ENCODE measurements around the gene SLC25A46. TPM values are rescaled to one million over a fixed set of nuclear protein-coding genes. Genes with fewer than 3 reads are reported as not detected.

SLC25A46 gene
- total RNA-seq, 3 donors from 2014 or later, result 55.2 to 60.4 (median 55.3) TPM

DNA sequence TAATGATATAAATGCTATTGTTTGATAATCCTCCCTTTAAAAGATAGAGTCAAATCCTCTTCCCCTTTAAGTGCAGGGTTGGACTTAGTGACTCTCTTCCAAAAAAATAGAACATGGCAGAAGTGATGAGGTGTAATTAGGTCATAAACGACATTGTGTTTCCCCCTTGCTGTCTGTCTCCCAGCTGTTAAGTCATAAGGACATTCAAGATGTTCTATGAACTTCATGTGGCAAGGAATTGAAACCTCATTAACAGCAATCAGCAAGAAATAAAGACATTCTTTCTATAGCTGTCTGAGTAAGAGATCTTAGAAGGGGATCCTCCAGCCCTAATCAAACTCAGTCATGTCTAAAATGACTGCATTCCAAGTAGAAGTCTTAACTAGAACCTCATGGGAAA is 3.3 kb upstream of the SLC25A46 start:
- DNase-seq (no peak), ATAC-seq (no peak)
- Mint-ChIP-seq H3K36me3 (ENCODE audit: insufficient read depth) (no peaks in the 10 kb centered on the region), H3K4me1 (ENCODE audit: low read depth) (peaks cover 16% of the 10 kb centered on the region), H3K9me3 (no peaks in the 10 kb centered on the region), H3K27me3 (ENCODE audit: low read depth) (peaks cover 25% of the 10 kb centered on the region), H3K4me3 (no peak overlapping the region)

DNA sequence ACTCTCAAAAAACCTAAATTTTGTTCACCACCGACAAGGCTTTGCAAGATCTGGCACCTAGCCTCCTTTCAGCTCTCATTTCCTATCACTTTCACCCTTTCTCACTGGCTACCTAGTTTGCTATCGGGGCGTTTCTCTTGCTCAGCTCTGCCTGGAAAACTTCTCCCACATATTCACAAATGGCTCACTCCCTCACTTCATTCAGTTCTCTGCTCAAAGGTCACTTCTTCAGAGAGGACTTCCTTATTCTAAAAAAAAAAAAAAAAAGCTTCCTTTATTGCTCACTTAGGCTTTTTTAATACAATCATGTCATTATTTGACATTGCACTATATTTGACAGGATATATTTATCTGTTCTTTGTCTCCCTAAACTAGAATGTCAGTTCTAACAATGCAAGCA is 2.1 kb upstream of the SLC25A46 start:
- H3K4me3 Mint-ChIP-seq, result no peak overlapping the region
- H3K9me3 Mint-ChIP-seq, result no peaks in the 10 kb centered on the region
- ATAC-seq (no peak), DNase-seq (no peak)
- H3K27me3 Mint-ChIP-seq (ENCODE audit: low read depth), result peaks cover 24% of the 10 kb centered on the region
- peaks cover 26% of the 10 kb centered on the region for H3K4me1 Mint-ChIP-seq (ENCODE audit: low read depth)
- H3K36me3 Mint-ChIP-seq (ENCODE audit: insufficient read depth), result no peaks in the 10 kb centered on the region

GRCh38 chr5:110738503-110738811 is 350 bp upstream of the SLC25A46 start:
- no peaks in the 10 kb centered on the region for H3K9me3 Mint-ChIP-seq
- peaks cover 32% of the 10 kb centered on the region for H3K4me1 Mint-ChIP-seq (ENCODE audit: low read depth)
- H3K27me3 Mint-ChIP-seq (ENCODE audit: low read depth), result peaks cover 9% of the 10 kb centered on the region
- peak overlapping the region; percentile 91 for H3K4me3 Mint-ChIP-seq
- DNase-seq, result no peak
- peak; percentile 74 to 75 for ATAC-seq
- H3K36me3 Mint-ChIP-seq (ENCODE audit: insufficient read depth), result no peaks in the 10 kb centered on the region

GRCh38 chr5:110751902-110752762 is 13.3 kb downstream of the SLC25A46 start:
- H3K36me3 Mint-ChIP-seq (ENCODE audit: insufficient read depth), result peaks cover 30% of the 10 kb centered on the region
- peaks cover 35% of the 10 kb centered on the region for H3K4me1 Mint-ChIP-seq (ENCODE audit: low read depth)
- ATAC-seq, result peak; percentile 94 to 96
- peak; percentile 4 for DNase-seq
- H3K27me3 Mint-ChIP-seq (ENCODE audit: low read depth), result no peaks in the 10 kb centered on the region
- no peaks in the 10 kb centered on the region for H3K9me3 Mint-ChIP-seq
- peak overlapping the region; percentile 45 for H3K4me3 Mint-ChIP-seq

- no peaks in the 10 kb centered on the region for H3K27me3 Mint-ChIP-seq (ENCODE audit: low read depth)
- H3K4me1 Mint-ChIP-seq (ENCODE audit: low read depth), result peaks cover 35% of the 10 kb centered on the region
- ATAC-seq, result peak; percentile 33 to 66
- H3K9me3 Mint-ChIP-seq, result no peaks in the 10 kb centered on the region
- peak overlapping the region; percentile 45 for H3K4me3 Mint-ChIP-seq
- H3K36me3 Mint-ChIP-seq (ENCODE audit: insufficient read depth), result peaks cover 30% of the 10 kb centered on the region
- no peak for DNase-seq
Observed at GRCh38 chr5:110752953-110753352, 14.1 kb downstream of the SLC25A46 start.

DNA sequence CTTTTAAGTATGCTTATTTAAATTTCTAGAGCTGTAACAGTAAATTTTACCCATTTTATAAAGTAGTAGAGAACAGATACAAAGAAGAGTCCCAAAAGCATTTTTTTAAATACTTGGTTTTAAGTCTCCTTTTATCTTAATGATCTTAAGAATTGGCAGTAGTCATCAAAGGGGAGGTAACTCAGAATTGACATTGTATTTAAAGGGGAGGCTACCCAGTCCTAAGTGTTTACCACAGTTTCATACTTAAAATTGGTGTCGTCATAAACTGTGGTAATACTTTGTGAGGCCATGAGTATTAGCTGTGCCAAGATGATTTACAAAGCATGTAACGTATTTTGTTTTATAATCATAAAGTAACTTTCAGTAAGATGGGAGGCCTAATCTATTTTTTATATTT is 14.8 kb downstream of the SLC25A46 start:
- no peak for DNase-seq
- Mint-ChIP-seq H3K4me1 (ENCODE audit: low read depth) (peaks cover 35% of the 10 kb centered on the region), H3K9me3 (no peaks in the 10 kb centered on the region), H3K4me3 (no peak overlapping the region), H3K27me3 (ENCODE audit: low read depth) (no peaks in the 10 kb centered on the region), H3K36me3 (ENCODE audit: insufficient read depth) (peaks cover 32% of the 10 kb centered on the region)
- ATAC-seq, result no peak

DNA sequence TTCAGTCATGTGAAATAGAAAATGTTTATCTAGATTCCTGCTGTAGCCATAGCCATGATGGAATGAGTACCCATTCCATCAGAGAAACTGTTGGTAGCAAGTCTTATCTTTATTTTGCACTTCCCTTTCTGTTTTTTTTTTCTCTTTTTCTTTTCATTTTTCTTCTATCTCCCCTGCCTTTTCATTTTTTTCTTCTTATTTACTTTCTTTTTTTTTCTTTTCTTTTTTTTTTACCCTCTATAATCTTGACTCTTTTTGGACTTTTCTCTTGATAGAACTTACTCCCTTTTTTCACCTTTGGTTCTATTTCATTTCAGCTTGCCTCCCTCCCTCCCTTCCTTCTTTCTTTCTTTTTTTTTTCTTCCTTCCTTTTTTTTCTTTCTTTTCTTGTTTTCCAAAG is 15.4 kb downstream of the SLC25A46 start:
- Mint-ChIP-seq H3K27me3 (ENCODE audit: low read depth) (no peaks in the 10 kb centered on the region), H3K4me1 (ENCODE audit: low read depth) (peaks cover 35% of the 10 kb centered on the region), H3K4me3 (no peak overlapping the region), H3K36me3 (ENCODE audit: insufficient read depth) (peaks cover 28% of the 10 kb centered on the region), H3K9me3 (no peaks in the 10 kb centered on the region)
- ATAC-seq (no peak), DNase-seq (no peak)

GRCh38 chr5:110757118-110757729 is 18.4 kb downstream of the SLC25A46 start:
- Mint-ChIP-seq H3K4me3 (no peak overlapping the region), H3K9me3 (no peaks in the 10 kb centered on the region), H3K27me3 (ENCODE audit: low read depth) (no peaks in the 10 kb centered on the region), H3K36me3 (ENCODE audit: insufficient read depth) (peaks cover 25% of the 10 kb centered on the region), H3K4me1 (ENCODE audit: low read depth) (peaks cover 19% of the 10 kb centered on the region)
- DNase-seq, result no peak
- ATAC-seq, result no peak

DNA sequence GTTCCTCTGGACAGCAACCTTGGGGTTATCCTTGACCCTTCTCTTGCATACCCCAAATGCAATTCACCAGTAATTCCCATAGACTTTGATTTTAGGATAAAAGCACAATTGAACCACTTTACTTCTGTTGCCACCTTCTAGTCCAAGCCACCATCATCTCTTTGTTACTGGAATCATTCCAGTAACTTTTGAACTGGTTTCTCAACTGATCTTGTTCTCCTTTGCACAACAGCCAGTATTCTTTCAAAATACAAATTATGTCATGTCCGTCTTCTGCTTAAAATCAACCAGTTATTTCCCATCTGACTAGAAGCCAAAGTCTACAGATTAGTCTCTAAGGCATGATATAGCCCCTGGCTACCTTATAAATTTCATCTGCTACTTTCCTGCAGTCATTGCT is 21.4 kb downstream of the SLC25A46 start:
- no peak for ATAC-seq
- peaks cover 23% of the 10 kb centered on the region for H3K36me3 Mint-ChIP-seq (ENCODE audit: insufficient read depth)
- H3K4me3 Mint-ChIP-seq, result no peak overlapping the region
- H3K4me1 Mint-ChIP-seq (ENCODE audit: low read depth), result no peaks in the 10 kb centered on the region
- no peaks in the 10 kb centered on the region for H3K27me3 Mint-ChIP-seq (ENCODE audit: low read depth)
- DNase-seq, result no peak
- no peaks in the 10 kb centered on the region for H3K9me3 Mint-ChIP-seq

GRCh38 chr5:110768138-110768860 is 29.5 kb downstream of the SLC25A46 start:
- Mint-ChIP-seq H3K27me3 (ENCODE audit: low read depth) (peaks cover 5% of the 10 kb centered on the region), H3K9me3 (no peaks in the 10 kb centered on the region), H3K36me3 (ENCODE audit: insufficient read depth) (peaks cover 5% of the 10 kb centered on the region), H3K4me1 (ENCODE audit: low read depth) (no peaks in the 10 kb centered on the region), H3K4me3 (no peak overlapping the region)
- ATAC-seq (no peak), DNase-seq (no peak)

DNA sequence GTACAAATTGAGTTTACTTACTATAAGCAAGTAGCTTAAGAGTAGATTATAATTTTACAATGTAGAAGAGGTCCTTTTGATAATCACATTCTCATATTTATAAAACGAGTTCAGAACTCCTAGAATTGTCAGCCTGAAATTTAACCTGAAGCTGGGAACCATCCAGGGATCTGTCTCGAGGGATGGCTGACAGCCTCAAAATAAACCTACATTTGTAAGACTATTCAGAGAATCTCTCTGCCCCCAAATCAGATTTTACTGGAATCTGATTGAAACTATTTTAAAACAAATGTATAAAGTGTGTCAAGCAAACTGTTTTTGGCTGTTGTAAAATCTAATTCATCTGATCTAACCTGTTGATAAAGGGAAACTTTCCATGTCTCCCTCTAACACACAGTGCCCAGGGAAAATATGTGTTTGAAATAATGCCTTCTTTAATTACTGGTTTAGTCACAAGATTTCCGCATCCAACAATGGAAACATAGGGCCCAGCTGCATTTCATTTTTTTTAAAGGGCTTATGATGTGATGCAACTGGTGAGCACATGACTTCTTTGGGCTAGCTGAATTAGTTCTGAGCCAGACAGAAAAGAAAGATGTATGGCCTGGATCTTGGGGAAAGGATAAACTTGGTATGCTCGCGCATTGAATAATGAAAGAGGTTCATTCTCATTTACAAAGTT is 30.3 kb downstream of the SLC25A46 start:
- H3K36me3 Mint-ChIP-seq (ENCODE audit: insufficient read depth), result peaks cover 5% of the 10 kb centered on the region
- H3K4me1 Mint-ChIP-seq (ENCODE audit: low read depth), result no peaks in the 10 kb centered on the region
- no peak overlapping the region for H3K4me3 Mint-ChIP-seq
- ATAC-seq (no peak), DNase-seq (no peak)
- H3K9me3 Mint-ChIP-seq, result peaks cover under 1% of the 10 kb centered on the region
- H3K27me3 Mint-ChIP-seq (ENCODE audit: low read depth), result peaks cover 5% of the 10 kb centered on the region

DNA sequence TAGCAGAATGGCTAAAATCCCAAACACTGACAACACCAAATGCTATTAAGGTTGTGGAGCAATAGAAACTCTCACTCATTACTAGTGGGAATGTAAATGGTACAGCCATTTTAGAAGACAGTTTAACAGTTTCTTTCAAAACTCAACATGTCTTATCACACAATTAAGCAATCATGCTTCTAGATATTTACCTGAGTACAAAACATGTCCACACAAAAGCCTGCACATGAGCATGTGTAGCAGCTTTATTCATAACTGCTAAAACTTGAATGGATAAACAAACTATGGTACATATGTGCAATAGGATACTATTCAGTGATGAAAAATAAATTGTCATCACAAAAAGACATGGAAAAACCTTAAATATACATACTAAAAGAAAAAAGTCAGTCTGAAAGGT is 31.5 kb downstream of the SLC25A46 start:
- Mint-ChIP-seq H3K27me3 (ENCODE audit: low read depth) (peaks cover 5% of the 10 kb centered on the region), H3K9me3 (peaks cover 4% of the 10 kb centered on the region), H3K36me3 (ENCODE audit: insufficient read depth) (peaks cover under 1% of the 10 kb centered on the region), H3K4me1 (ENCODE audit: low read depth) (no peaks in the 10 kb centered on the region), H3K4me3 (no peak overlapping the region)
- ATAC-seq (no peak), DNase-seq (no peak)

DNA sequence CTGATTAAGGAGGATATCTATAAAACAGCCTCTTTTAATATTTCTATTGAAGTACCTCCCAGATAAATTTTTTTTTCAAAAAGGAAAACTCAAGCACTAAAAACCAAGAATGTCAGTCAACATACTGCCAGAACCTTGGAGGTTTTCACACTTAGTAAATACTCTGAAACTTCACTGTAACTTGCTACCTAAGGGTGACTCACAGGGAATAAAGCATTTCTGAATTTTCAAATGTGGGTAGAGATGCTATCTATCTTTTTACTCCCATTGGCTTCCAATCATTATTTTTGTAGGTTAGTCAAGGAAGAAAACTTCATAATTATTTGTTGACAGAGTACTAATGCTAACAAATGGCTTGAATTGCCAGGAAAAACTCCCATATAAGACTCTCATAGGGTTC is 46.1 kb downstream of the SLC25A46 start:
- Mint-ChIP-seq H3K36me3 (ENCODE audit: insufficient read depth) (no peaks in the 10 kb centered on the region), H3K4me1 (ENCODE audit: low read depth) (no peaks in the 10 kb centered on the region), H3K27me3 (ENCODE audit: low read depth) (peaks cover 1% of the 10 kb centered on the region), H3K9me3 (peaks cover 3% of the 10 kb centered on the region), H3K4me3 (no peak overlapping the region)
- ATAC-seq (no peak), DNase-seq (no peak)

DNA sequence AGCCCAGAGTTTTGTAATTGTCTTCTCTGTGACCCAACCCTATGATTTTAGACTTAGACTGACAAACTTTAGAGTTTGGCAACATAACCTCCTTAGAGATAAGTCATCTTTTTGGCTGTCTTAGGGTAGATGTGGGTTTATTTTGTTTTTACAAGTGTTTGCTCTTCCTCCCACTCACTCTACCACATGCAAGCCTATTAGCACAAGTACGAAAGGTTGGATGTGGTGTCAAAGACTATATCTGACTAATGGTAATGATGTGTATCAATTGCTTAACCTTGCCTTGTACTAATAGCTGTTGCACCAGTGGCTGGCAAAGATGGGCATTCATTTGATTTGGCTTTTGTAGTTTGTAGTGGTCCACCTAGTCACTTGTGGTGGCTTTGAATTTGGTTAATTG is 46.5 kb downstream of the SLC25A46 start:
- DNase-seq, result no peak
- ATAC-seq, result no peak
- Mint-ChIP-seq H3K9me3 (peaks cover 3% of the 10 kb centered on the region), H3K36me3 (ENCODE audit: insufficient read depth) (no peaks in the 10 kb centered on the region), H3K27me3 (ENCODE audit: low read depth) (peaks cover 1% of the 10 kb centered on the region), H3K4me1 (ENCODE audit: low read depth) (no peaks in the 10 kb centered on the region), H3K4me3 (no peak overlapping the region)
